AG10803 (cell line): ENCODE measurements around the gene FYB2.

Source experiments
- DNase-seq: peaks from one replicate; pipeline ENCODE4 v3.0.0; 2010; ENCODE audit warnings: low read depth
- H3K4me3 ChIP-seq: 2 replicates; pipeline ENCODE4 v1.5.1; 2011; ENCODE audit warnings: mild to moderate bottlenecking, low read length, control low read depth
- CTCF ChIP-seq: conservative IDR thresholded peaks from 2 replicates; pipeline ENCODE4 v1.5.1; 2011; ENCODE audit warnings: mild to moderate bottlenecking, low read length, control low read depth, inconsistent platforms

FYB2 gene

GRCh38 chr1:56795870-56796269 lies 23.3 kb downstream of the FYB2 start:
- H3K4me3 ChIP-seq = no peak overlapping the region
- no peak for TF ChIP-seq CTCF
- peak; percentile 6 for DNase-seq

- TF ChIP-seq CTCF = no peak
- no peak overlapping the region for H3K4me3 ChIP-seq
- DNase-seq = no peak
Observed at GRCh38 chr1:56790036-56790435, 29.2 kb downstream of the FYB2 start.

- H3K4me3 ChIP-seq = no peak overlapping the region
- DNase-seq = no peak
- no peak for TF ChIP-seq CTCF
Observed at GRCh38 chr1:56788588-56788987, 30.6 kb downstream of the FYB2 start.

GRCh38 chr1:56788102-56788501 lies 31.1 kb downstream of the FYB2 start:
- no peak overlapping the region for H3K4me3 ChIP-seq
- DNase-seq = no peak
- no peak for TF ChIP-seq CTCF

GRCh38 chr1:56787330-56787729 lies 31.9 kb downstream of the FYB2 start:
- no peak overlapping the region for H3K4me3 ChIP-seq
- no peak for TF ChIP-seq CTCF
- DNase-seq = no peak

- TF ChIP-seq CTCF = no peak
- no peak for DNase-seq
Observed at GRCh38 chr1:56782773-56783172, 36.4 kb downstream of the FYB2 start.

GRCh38 chr1:56780826-56781225 lies 38.4 kb downstream of the FYB2 start:
- DNase-seq = no peak
- no peak for TF ChIP-seq CTCF
- H3K4me3 ChIP-seq = no peak overlapping the region

More at GRCh38 chr1:56782773-56783172, 36.4 kb downstream of the FYB2 start:
- no peak overlapping the region for H3K4me3 ChIP-seq
